Vagina (tissue), 2 donors: ENCODE measurements around the gene ID1. TPM values are rescaled to one million over a fixed set of nuclear protein-coding genes. Genes with fewer than 3 reads are reported as not detected.
A peak's percentile ranks its signal among the peaks of the same experiment; 100 is the strongest.
"Not testable (repeated sequence)": the region's sequence is repeated elsewhere in the genome, so short reads cannot be mapped to it uniquely, and the experiment has no call there.

Experiments
- DNase-seq, 2 donors: peaks; one replicate each; pipeline ENCODE4 v3.0.0-alpha.2; 2017; ENCODE audit errors: extremely low spot score in 2 of 2
- H3K27ac ChIP-seq: fragments of 200-600 bp; sonication (generic); one replicate; pipeline ENCODE4 v1.5.1; 2019
- H3K27me3 ChIP-seq: fragments of 200-600 bp; sonication (generic); one replicate; pipeline ENCODE4 v1.5.1; 2019
- H3K36me3 ChIP-seq, 2 donors: fragments of 200-600 bp; sonication (generic); one replicate each; pipeline ENCODE4 v1.5.1; 2017 to 2019
- H3K4me1 ChIP-seq: fragments of 200-600 bp; sonication (generic); one replicate; pipeline ENCODE4 v1.5.1; 2019
- H3K4me3 ChIP-seq, 2 donors: fragments of 200-600 bp; sonication (generic); 1 replicate in 1 of 2; 2 replicates in 1 of 2; pipeline ENCODE4 v1.5.1; 2016 to 2019
- H3K9me3 ChIP-seq: fragments of 200-600 bp; sonication (generic); one replicate; pipeline ENCODE4 v1.5.1; 2019
- POLR2A ChIP-seq, 2 donors: fragments of 450-650 bp; IDR thresholded peaks; one replicate each; pipeline ENCODE4 v1.6.1; 2017; ENCODE audit warnings: antibody characterized with exemption in 2 of 2, mild to moderate bottlenecking in 2 of 2, moderate library complexity in 2 of 2
- POLR2AphosphoS5 ChIP-seq, 2 donors: sonication (generic); formaldehyde crosslinking; IDR thresholded peaks; one replicate each; pipeline ENCODE4 v1.9.0; 2017; ENCODE audit warnings: antibody characterized with exemption in 2 of 2, mild to moderate bottlenecking in 2 of 2, low read depth in 1 of 2; ENCODE audit not compliant: insufficient read depth in 1 of 2
- intact Hi-C: fragments of 100-400 bp; cut with DNase I; formaldehyde crosslinking; loops from one replicate; pipeline ENCODE4 v1.15.1; 2023
- total RNA-seq: library from RNA; depleted of rRNA; stranded (reverse); fragments of >200 nt; gene quantifications from one replicate; pipeline ENCODE4 v1.2.3, GENCODE V29; 2016
- TF ChIP-seq, protein P1 (sequence below), 3 experiments: fragments of 450-650 bp in 2 of 3; fragments of 200-600 bp in 1 of 3; sonication (generic) in 1 of 3; IDR thresholded peaks; one replicate each; pipeline ENCODE4 v1.5.1; 2017 to 2019; ENCODE audit warnings: antibody characterized with exemption in 3 of 3, mild to moderate bottlenecking in 2 of 3, moderate library complexity in 2 of 3

The ID1 gene
- total RNA-seq, 1 donor from 2014 or later, result 1,190 TPM

- intact Hi-C loops, result loop anchor here (2.0 kb wide), 1 partner anchor 31 kb away; the partner anchor contains the start of gene ID1
- peak overlapping the region; percentile 42 to 54 for H3K4me3 ChIP-seq
- no peaks in the 10 kb centered on the region for H3K9me3 ChIP-seq
- no peaks in the 10 kb centered on the region for H3K36me3 ChIP-seq
- no peak for DNase-seq
- TF ChIP-seq POLR2A (IDR thresholded peaks at IDR 0.05), result no peak
- TF ChIP-seq, protein P1, sequence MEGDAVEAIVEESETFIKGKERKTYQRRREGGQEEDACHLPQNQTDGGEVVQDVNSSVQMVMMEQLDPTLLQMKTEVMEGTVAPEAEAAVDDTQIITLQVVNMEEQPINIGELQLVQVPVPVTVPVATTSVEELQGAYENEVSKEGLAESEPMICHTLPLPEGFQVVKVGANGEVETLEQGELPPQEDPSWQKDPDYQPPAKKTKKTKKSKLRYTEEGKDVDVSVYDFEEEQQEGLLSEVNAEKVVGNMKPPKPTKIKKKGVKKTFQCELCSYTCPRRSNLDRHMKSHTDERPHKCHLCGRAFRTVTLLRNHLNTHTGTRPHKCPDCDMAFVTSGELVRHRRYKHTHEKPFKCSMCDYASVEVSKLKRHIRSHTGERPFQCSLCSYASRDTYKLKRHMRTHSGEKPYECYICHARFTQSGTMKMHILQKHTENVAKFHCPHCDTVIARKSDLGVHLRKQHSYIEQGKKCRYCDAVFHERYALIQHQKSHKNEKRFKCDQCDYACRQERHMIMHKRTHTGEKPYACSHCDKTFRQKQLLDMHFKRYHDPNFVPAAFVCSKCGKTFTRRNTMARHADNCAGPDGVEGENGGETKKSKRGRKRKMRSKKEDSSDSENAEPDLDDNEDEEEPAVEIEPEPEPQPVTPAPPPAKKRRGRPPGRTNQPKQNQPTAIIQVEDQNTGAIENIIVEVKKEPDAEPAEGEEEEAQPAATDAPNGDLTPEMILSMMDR (IDR thresholded peaks at IDR 0.05), result no peak
- TF ChIP-seq POLR2AphosphoS5 (IDR thresholded peaks at IDR 0.05; ENCODE audit: insufficient read depth in 1 of 2, low read depth in 1 of 2), result no peak
- H3K27me3 ChIP-seq, result no peaks in the 10 kb centered on the region
- H3K27ac ChIP-seq, result peak overlapping the region; percentile 94
- H3K4me1 ChIP-seq, result peaks cover 40% of the 10 kb centered on the region
Measured at GRCh38 chr20:31573555-31574321, 31.4 kb upstream of the ID1 start.

- H3K4me1 ChIP-seq, result peaks cover 31% of the 10 kb centered on the region
- H3K36me3 ChIP-seq, H3K4me3 ChIP-seq, H3K9me3 ChIP-seq, intact Hi-C loops, DNase-seq, H3K27ac ChIP-seq, H3K27me3 ChIP-seq: not testable (repeated sequence)
Measured at GRCh38 chr20:31574986-31575385, 30.1 kb upstream of the ID1 start.

GRCh38 chr20:31576751-31577150 lies 28.3 kb upstream of the ID1 start:
- H3K36me3 ChIP-seq, result no peaks in the 10 kb centered on the region
- H3K4me1 ChIP-seq, result peaks cover 18% of the 10 kb centered on the region
- no peaks in the 10 kb centered on the region for H3K27me3 ChIP-seq
- TF ChIP-seq, protein P1 (IDR thresholded peaks at IDR 0.05), result no peak
- TF ChIP-seq POLR2AphosphoS5 (IDR thresholded peaks at IDR 0.05; ENCODE audit: insufficient read depth in 1 of 2, low read depth in 1 of 2) (no peak), POLR2A (IDR thresholded peaks at IDR 0.05) (no peak)
- intact Hi-C loops, result no loop called here
- no peak overlapping the region for H3K27ac ChIP-seq
- H3K9me3 ChIP-seq, result no peaks in the 10 kb centered on the region
- no peak overlapping the region for H3K4me3 ChIP-seq
- DNase-seq, result no peak

DNA sequence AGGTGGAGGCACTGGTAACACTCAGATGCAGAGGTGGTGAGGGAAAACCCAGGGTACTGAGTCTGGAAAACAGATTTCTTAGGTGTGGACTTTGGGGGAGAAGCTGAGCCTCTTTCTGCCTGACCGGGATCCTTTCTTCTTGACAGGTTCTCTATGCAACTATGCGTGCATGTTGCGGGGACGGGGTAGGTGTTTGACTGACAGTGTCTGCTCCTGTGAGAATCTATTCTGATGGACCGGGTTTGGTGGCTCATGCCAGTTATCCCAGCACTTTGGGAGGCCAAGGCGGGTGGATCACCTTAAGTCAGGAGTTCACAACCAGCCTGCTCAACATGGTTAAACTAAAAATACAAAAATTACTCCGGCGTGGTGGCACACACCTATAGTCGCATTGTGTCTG lies 27.9 kb upstream of the ID1 start:
- no peaks in the 10 kb centered on the region for H3K9me3 ChIP-seq
- intact Hi-C loops, result no loop called here
- no peak overlapping the region for H3K4me3 ChIP-seq
- DNase-seq, result no peak
- TF ChIP-seq, protein P1 (IDR thresholded peaks at IDR 0.05), result no peak
- TF ChIP-seq POLR2AphosphoS5 (IDR thresholded peaks at IDR 0.05; ENCODE audit: insufficient read depth in 1 of 2, low read depth in 1 of 2) (no peak), POLR2A (IDR thresholded peaks at IDR 0.05) (no peak)
- no peaks in the 10 kb centered on the region for H3K27me3 ChIP-seq
- peaks cover 17% of the 10 kb centered on the region for H3K4me1 ChIP-seq
- no peaks in the 10 kb centered on the region for H3K36me3 ChIP-seq
- no peak overlapping the region for H3K27ac ChIP-seq

DNA sequence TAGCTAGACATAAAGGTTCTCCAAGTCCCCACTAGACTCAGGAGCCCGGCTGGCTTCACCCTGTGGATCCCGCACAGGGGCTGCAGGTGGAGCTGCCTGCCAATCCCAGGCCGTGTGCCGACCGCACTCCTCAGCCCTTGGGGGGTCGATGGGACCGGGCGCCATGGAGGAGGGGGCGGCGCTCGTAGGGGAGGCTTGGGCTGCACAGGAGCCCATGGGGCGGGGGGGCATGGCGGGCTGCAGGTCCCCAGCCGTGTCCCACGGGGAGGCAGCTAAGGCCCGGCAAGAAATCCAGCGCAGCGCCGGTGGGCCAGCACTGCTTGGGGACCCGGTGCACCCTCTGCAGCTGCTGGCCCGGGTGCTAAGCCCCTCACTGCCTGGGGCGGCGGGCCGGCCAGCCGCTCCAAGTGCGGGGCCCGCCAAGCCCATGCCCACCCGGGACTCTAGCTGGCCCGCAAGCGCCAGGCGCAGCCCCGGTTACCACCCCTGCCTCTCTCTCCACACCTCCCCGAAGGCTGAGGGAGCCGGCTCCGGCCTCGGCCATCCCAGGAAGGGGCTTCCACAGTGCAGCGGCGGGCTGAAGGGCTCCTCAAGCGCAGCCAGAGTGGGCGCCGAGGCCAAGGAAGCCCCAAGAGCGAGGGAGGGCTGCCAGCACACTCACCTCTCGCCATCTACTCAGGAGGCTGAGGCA lies 26.5 kb upstream of the ID1 start:
- no peak for DNase-seq
- H3K27me3 ChIP-seq, result no peaks in the 10 kb centered on the region
- H3K9me3 ChIP-seq, result no peaks in the 10 kb centered on the region
- intact Hi-C loops, result no loop called here
- no peak for TF ChIP-seq POLR2AphosphoS5 (IDR thresholded peaks at IDR 0.05; ENCODE audit: insufficient read depth in 1 of 2, low read depth in 1 of 2)
- TF ChIP-seq, protein P1 (IDR thresholded peaks at IDR 0.05), result no peak
- no peak for TF ChIP-seq POLR2A (IDR thresholded peaks at IDR 0.05)
- peaks cover 8% of the 10 kb centered on the region for H3K4me1 ChIP-seq
- no peak overlapping the region for H3K4me3 ChIP-seq
- H3K36me3 ChIP-seq, result no peaks in the 10 kb centered on the region
- no peak overlapping the region for H3K27ac ChIP-seq
